ENCODE data around the gene PHLDA1.

- TF ChIP-seq CTCF (optimal IDR thresholded peaks at IDR 0.05 in 1 of 3, IDR thresholded peaks at IDR 0.05 in 1 of 3, conservative IDR thresholded peaks at IDR 0.05 in 1 of 3; ENCODE audit: extremely low read depth in 1 of 3, insufficient read depth in 2 of 3, low read length in 3 of 3) (no peak), EZH2 (IDR thresholded peaks at IDR 0.05; ENCODE audit: low read length) (no peak)
Observed at GRCh38 chr12:76018111-76018510, 13.5 kb downstream of the PHLDA1 start.

All from keratinocyte (primary cell).